Mesothelial cell of epicardium (in vitro differentiated cells): Measurements from ENCODE around the gene RNFT2. TPM values are rescaled to one million over a fixed set of nuclear protein-coding genes. Genes with fewer than 3 reads are reported as not detected.

Source experiments
- DNase-seq, 2 experiments: peaks; one replicate each; pipeline ENCODE4 v3.0.0; 2021; ENCODE audit warnings: low spot score in 2 of 2; ENCODE audit not compliant: unreplicated experiment in 2 of 2
- H3K27ac Mint-ChIP-seq: 2 replicates; pipeline ENCODE4 v1.8.0; 2021; ENCODE audit warnings: mixed read lengths
- H3K27me3 Mint-ChIP-seq: 2 replicates; pipeline ENCODE4 v1.8.0; 2021; ENCODE audit warnings: low read depth, mixed read lengths
- H3K36me3 Mint-ChIP-seq: 2 replicates; pipeline ENCODE4 v1.8.0; 2021; ENCODE audit warnings: mixed read lengths
- H3K4me1 Mint-ChIP-seq: 2 replicates; pipeline ENCODE4 v1.8.0; 2021; ENCODE audit warnings: mixed read lengths
- H3K4me3 Mint-ChIP-seq: 2 replicates; pipeline ENCODE4 v1.8.0; 2021; ENCODE audit warnings: mild to moderate bottlenecking, moderate library complexity, mixed read lengths
- H3K9me3 Mint-ChIP-seq: 2 replicates; pipeline ENCODE4 v1.8.0; 2021; ENCODE audit warnings: mixed read lengths
- total RNA-seq: library from RNA; stranded (reverse); gene quantifications from 3 replicates; pipeline ENCODE4 v1.2.1, GENCODE V29; 2021
- TF ChIP-seq, protein P1 (sequence below): fragments of 200-600 bp; sonication (generic); IDR thresholded peaks from one replicate; pipeline ENCODE4 v1.5.0; 2021; ENCODE audit warnings: antibody characterized with exemption; ENCODE audit not compliant: unreplicated experiment

Gene RNFT2
- total RNA-seq, 1 donor from 2014 or later, result 27.7 TPM

DNA sequence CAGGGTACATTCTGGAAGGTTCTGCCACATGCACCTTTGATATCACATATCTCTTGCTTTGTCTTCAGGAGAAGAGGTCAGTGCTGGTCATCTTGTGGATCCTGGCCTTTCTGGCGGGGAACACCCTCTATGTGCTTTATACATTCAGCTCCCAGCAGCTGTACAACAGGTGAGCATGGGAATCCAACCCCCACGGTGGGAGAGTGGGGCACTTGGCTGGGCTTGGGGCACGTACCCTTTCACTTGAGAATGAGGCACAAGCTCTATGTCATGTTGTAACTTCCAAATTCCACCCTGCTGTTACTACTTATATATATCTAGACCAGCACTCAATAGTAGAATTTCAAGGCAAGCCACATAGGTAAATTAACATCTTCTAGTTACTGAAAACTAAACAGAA lies 28.6 kb downstream of the RNFT2 start:
- no peak for DNase-seq

DNA sequence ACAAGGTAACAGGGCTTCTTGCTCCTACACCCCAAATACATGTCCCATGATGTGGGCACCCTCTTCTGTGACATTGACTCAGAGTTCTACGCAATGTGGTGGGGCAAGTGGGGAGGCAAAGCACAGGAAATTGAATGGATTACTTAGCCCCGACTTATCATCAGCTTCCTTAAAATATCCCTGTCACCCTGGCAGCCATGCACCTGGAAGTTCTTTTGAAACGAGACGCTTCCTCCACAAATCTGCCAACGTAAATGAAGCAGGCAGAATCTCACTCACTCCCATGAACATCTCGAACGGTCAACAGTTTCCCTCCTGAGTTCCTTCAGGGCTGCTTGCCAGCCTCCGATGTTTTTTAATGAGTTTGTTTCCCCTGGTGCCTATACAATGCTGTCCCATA lies 33.5 kb downstream of the RNFT2 start:
- TF ChIP-seq, protein P1, sequence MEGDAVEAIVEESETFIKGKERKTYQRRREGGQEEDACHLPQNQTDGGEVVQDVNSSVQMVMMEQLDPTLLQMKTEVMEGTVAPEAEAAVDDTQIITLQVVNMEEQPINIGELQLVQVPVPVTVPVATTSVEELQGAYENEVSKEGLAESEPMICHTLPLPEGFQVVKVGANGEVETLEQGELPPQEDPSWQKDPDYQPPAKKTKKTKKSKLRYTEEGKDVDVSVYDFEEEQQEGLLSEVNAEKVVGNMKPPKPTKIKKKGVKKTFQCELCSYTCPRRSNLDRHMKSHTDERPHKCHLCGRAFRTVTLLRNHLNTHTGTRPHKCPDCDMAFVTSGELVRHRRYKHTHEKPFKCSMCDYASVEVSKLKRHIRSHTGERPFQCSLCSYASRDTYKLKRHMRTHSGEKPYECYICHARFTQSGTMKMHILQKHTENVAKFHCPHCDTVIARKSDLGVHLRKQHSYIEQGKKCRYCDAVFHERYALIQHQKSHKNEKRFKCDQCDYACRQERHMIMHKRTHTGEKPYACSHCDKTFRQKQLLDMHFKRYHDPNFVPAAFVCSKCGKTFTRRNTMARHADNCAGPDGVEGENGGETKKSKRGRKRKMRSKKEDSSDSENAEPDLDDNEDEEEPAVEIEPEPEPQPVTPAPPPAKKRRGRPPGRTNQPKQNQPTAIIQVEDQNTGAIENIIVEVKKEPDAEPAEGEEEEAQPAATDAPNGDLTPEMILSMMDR, result no peak
- H3K27ac Mint-ChIP-seq, result no peak overlapping the region
- no peaks in the 10 kb centered on the region for H3K4me1 Mint-ChIP-seq
- no peaks in the 10 kb centered on the region for H3K27me3 Mint-ChIP-seq
- DNase-seq, result no peak
- H3K9me3 Mint-ChIP-seq, result peaks cover 8% of the 10 kb centered on the region
- H3K4me3 Mint-ChIP-seq, result no peak overlapping the region
- H3K36me3 Mint-ChIP-seq, result peaks cover 14% of the 10 kb centered on the region

More for the DNA sequence above, 28.6 kb downstream of the RNFT2 start:
- Mint-ChIP-seq H3K27me3 (no peaks in the 10 kb centered on the region), H3K4me3 (no peak overlapping the region), H3K36me3 (peaks cover 11% of the 10 kb centered on the region), H3K9me3 (no peaks in the 10 kb centered on the region), H3K4me1 (no peaks in the 10 kb centered on the region), H3K27ac (no peak overlapping the region)
- TF ChIP-seq, protein P1, result no peak

DNA sequence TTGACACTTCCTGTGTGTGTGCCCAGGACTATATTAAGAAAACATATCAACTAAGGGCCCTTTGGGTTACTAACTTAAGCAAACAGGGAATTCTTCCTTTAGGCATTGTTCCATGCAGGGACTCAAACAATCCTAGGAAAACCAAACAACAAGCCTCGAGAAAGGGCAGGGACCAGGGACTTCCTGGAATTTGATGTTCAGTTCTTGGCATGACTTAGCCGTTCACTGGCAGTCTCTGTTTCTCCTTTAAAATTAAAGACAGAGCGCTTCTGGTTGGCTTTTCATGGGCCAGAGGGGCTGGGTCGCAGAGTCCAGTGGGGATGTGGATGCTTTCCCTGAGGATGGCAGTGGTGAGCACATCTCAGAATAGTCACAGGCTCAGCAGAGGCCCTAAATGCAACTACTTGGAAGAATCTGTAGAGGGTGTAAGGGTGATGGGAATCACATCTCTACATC lies 35.2 kb downstream of the RNFT2 start:
- H3K4me1 Mint-ChIP-seq, result no peaks in the 10 kb centered on the region
- H3K36me3 Mint-ChIP-seq, result peaks cover 13% of the 10 kb centered on the region
- no peak for DNase-seq
- H3K9me3 Mint-ChIP-seq, result peaks cover 8% of the 10 kb centered on the region
- H3K27me3 Mint-ChIP-seq, result no peaks in the 10 kb centered on the region
- H3K27ac Mint-ChIP-seq, result no peak overlapping the region
- H3K4me3 Mint-ChIP-seq, result no peak overlapping the region
- TF ChIP-seq, protein P1, result no peak

DNA sequence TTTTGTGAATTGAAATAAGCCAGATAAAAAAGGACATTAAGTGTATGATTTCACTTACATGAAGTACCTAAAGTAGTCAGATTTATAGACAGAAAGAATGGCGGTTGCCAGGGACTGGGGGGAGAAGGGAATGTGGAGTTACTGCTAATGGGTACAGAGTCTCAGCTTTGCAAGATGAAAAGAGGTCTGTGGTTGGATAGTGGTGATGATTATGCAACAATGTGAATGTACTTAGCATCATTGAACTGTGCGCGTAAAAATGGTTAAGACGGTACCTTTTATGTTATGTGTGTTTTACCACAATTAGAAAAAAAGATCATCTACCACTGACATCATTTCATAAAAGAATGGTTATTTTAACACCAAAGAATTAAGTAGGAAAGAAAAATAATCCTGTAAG lies 35.9 kb downstream of the RNFT2 start:
- peaks cover 13% of the 10 kb centered on the region for H3K36me3 Mint-ChIP-seq

DNA sequence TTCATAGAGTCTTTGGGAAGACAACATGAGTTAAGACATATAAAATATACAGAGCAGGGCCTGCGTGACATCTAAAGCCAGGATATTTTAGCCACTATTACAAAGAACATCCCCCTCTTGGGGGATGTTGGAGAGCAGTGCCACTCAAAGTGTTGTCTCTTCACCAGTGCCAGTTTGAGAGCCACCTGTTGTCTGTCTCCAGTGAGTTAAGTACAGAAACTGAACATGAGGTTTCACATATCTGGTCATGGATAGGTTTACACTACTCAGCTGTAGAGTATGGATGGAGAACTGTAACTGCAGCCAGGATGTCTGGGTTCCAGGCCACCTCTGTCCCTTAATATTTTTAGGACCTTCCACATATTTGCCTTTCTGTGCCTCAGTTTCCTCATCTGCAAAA lies 39.1 kb downstream of the RNFT2 start:
- no peak for DNase-seq
- H3K27ac Mint-ChIP-seq, result no peak overlapping the region
- H3K36me3 Mint-ChIP-seq, result peaks cover 18% of the 10 kb centered on the region
- no peaks in the 10 kb centered on the region for H3K27me3 Mint-ChIP-seq
- H3K4me1 Mint-ChIP-seq, result no peaks in the 10 kb centered on the region
- TF ChIP-seq, protein P1, result no peak
- H3K4me3 Mint-ChIP-seq, result no peak overlapping the region
- H3K9me3 Mint-ChIP-seq, result peaks cover 8% of the 10 kb centered on the region

More for the DNA sequence above, 35.9 kb downstream of the RNFT2 start:
- peaks cover 8% of the 10 kb centered on the region for H3K9me3 Mint-ChIP-seq
- H3K4me1 Mint-ChIP-seq, result no peaks in the 10 kb centered on the region
- H3K27ac Mint-ChIP-seq, result no peak overlapping the region
- DNase-seq, result no peak
- TF ChIP-seq, protein P1, result no peak
- no peak overlapping the region for H3K4me3 Mint-ChIP-seq
- H3K27me3 Mint-ChIP-seq, result no peaks in the 10 kb centered on the region

DNA sequence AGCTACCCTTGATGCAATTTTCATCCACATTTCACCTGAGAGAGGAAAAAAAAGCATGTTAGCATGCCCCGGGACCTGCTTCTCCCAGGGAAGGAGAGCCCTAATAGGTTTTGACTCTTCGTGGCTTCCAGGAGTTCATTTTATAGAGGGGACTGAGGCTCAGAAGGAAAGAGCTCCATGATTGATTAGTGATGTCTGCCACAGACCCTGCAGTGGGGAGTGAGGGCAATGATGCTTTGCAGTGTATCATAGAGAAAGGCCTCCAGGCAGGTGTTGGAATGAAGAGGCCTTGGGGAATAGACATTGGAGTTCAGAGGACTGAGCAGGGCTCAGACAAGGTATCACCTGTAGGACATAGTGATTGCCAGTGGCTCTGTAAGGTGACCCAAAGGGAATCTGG lies 41.5 kb downstream of the RNFT2 start:
- TF ChIP-seq, protein P1, result no peak
- Mint-ChIP-seq H3K27me3 (no peaks in the 10 kb centered on the region), H3K9me3 (no peaks in the 10 kb centered on the region), H3K27ac (no peak overlapping the region), H3K4me3 (no peak overlapping the region), H3K36me3 (peaks cover 10% of the 10 kb centered on the region), H3K4me1 (no peaks in the 10 kb centered on the region)
- DNase-seq, result no peak
